Measurements from ENCODE around the gene PAM16. TPM values are rescaled to one million over a fixed set of nuclear protein-coding genes. Genes with fewer than 3 reads are reported as not detected.

The PAM16 gene
- polyA plus RNA-seq, 1 donor from 2014 or later: 40.4 TPM

Other genes starting within 250 kb of the PAM16 start
- gene ADCY9, start 234.9 kb downstream of the PAM16 start, polyA plus RNA-seq: 0.21 TPM
- not detected for gene SRL, start 109.2 kb downstream of the PAM16 start, polyA plus RNA-seq
- gene TFAP4, start 78.3 kb downstream of the PAM16 start, polyA plus RNA-seq: 1.2 TPM
- gene GLIS2, start 35.3 kb downstream of the PAM16 start, polyA plus RNA-seq: not detected
- 0.45 TPM for gene VASN, start 20.5 kb upstream of the PAM16 start, polyA plus RNA-seq
- gene CORO7, start 65.3 kb upstream of the PAM16 start, polyA plus RNA-seq: 108 TPM
- gene DNAJA3, start 74.5 kb upstream of the PAM16 start, polyA plus RNA-seq: 42.7 TPM
- 45.3 TPM for gene NMRAL1, start 123.3 kb upstream of the PAM16 start, polyA plus RNA-seq
- gene HMOX2, start 125.1 kb upstream of the PAM16 start, polyA plus RNA-seq: 75.9 TPM
- gene CDIP1, start 187.5 kb upstream of the PAM16 start, polyA plus RNA-seq: 28.5 TPM
- gene C16orf96, start 205.0 kb upstream of the PAM16 start, polyA plus RNA-seq: 0.05 TPM